HG02610 (cell line): ENCODE data around the gene ARHGAP27.
A peak's percentile ranks its signal among the peaks of the same experiment; 100 is the strongest.
"Not testable (repeated sequence)": the region's sequence is repeated elsewhere in the genome, so short reads cannot be mapped to it uniquely, and the experiment has no call there.

Experiments
- ATAC-seq: cut with Tn5 transposase; IDR thresholded peaks from one replicate; pipeline ENCODE4 v1.9.1; 2021; ENCODE audit warnings: mild to moderate bottlenecking, moderate library complexity; ENCODE audit not compliant: unreplicated experiment

The ARHGAP27 gene

DNA sequence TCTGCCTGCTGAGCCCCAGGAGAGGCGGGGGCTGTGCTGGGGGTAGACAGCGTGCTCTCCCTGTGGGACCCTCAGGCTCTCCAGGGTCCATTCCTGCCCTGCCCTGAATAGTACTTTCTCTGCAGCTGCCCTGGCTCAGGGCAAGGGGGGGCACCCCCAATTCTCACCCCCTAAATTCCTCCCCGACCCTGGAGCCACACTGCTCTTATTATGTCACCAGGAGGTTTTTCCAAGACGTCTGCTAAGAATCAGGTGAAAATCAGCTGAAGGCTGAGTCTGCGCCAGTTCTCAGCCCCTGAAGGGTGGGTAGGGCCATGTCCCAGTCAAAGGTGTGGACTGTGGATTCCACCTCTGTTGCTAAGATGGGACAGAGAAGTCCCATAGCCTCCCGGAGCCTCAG lies 66.0 kb downstream of the ARHGAP27 start:
- ATAC-seq, result no peak

DNA sequence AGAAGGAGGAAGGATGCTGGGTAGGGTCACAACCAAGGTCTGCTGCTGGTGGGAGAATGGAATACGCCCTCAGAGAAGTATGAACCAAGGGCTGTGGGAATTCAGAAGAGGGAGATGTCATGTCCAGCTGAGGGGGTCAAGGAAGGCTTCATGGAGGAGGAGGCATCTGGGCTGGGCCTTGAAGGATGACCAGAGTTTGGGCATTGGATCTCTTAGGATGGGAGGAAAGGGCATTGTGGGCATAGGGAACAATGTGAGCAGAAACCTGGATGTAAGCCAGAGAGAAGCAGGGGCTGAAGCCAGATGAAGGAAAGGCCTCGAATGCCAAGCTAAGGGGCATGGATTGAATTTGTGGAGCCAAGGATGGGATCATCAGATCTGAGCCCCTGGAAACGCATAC lies 66.6 kb downstream of the ARHGAP27 start:
- no peak for ATAC-seq

DNA sequence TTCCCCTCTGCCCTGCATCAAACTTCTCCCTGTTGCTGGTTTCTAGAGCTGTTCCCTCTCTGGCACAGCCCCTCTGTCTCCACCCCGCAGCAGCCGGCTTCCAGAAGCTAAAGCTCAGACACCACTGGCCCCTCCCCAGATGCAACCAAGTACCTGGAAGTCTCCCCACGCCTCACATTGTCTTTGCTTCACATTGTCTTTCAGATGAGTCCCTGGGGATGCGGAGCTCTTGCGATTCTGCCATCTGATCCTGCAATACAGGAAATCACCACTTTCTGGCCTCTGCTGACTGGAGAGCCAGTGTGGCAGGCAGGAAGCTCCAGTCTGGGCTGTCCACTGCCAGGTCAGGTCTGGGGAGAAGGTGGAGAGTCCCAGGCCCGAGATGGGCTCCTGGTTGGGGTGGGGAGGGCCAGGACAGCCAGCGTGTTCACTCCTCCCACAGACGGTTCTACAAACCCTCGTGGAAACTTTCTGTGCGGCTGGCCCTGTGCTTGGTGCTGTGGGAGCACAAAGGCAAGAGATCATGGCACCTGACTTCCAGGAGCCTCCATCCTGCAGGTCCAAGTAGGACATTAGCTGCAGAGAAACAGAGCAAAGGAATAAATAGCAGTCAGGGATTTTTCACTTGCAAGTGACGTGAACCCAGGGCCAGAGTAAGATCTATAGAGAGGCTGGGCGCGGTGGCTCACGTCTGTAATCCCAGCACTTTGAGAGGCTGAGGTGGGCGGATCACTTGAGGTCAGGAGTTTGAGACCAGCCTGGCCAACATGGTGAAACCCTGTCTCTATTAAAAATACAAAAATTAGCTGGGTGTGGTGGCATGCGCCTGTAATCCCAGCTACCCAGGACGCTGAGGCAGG lies 67.9 kb downstream of the ARHGAP27 start:
- no peak for ATAC-seq

DNA sequence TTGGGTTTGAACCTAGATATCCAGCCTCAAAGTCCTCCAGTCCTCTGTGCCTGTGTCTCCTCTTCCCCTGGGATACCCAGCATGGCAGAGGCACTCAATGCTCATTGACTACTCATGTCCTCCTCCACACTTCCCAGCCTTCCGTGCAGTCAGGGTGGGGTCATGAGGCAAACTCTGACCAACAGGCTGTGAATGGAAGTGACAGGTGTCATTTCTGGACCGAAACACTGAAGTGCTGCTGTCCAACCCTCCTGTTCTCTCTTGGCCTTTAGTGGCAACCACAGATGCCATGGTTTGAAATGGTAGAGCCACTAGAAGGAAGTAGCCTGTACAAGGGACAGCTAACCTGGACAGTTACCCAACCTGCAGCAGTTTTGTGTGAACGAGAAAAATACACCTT lies 69.2 kb downstream of the ARHGAP27 start:
- no peak for ATAC-seq

DNA sequence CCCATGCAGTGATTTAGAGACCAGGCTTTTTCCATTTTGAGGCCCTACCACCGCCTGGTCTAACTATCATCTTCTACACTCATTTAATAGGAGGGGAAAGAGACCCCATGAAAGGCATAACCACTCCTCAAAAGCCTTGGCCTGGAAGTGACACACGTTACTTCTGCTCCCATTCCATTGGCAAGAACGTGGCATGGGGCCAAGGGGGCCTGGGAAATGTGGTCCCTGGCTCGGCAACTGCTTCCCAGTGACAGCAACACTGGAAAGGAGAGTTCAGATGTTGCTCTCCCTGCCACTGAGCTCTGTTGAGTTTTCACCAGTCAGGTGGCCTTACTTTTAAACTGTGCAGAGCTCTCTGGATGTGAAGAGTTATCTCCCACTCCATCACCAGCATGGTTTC lies 70.7 kb downstream of the ARHGAP27 start:
- ATAC-seq, result no peak

DNA sequence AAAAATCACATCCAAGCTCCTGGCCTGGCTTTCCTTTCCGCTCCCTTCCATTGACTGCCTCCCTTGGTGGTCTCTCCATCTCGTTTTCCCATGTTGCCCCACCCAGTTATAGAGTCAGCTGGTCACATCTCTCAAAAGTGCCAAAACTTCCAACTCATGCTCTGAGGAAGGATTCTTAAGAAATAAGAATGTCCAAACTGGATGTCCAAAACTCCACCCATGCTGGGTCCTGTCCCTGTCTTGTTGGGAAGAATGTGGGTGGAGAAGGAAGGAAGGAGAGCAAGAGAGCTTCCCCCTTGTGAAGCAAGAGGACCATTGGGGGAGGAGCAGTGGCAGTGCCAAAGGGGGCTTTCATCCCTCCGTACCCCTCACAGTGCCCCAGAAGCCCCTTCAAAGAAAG lies 71.2 kb downstream of the ARHGAP27 start:
- ATAC-seq, result no peak

DNA sequence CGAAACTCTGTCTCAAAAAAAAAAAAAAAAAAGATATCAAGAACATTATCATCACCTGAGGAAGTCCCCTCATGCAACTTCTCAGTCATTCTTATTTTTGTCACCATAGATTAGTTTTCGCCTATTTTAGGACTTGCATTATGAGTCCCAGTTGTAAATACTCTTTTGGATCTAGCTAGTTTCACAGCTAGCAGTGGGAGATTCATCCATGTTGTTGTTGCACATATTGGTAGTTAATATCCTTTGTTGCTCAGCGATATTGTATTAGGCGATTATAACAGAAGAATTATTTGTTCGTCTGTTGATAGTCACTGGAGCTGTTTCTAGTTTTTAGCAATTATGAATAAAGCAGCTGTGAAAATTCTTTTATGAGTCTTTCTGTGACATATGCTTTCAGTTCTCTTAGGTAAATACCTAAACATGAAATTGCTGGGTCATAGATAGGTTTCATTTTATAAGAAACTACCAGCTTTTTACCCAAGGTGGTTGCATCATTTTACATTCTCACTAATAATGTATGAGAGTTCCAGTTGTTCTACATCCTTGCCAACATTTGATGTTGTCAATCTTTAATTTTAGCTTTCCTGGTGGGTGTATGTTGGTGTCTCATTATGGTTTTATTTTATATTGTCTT lies 75.2 kb downstream of the ARHGAP27 start:
- peak; percentile 49 for ATAC-seq

DNA sequence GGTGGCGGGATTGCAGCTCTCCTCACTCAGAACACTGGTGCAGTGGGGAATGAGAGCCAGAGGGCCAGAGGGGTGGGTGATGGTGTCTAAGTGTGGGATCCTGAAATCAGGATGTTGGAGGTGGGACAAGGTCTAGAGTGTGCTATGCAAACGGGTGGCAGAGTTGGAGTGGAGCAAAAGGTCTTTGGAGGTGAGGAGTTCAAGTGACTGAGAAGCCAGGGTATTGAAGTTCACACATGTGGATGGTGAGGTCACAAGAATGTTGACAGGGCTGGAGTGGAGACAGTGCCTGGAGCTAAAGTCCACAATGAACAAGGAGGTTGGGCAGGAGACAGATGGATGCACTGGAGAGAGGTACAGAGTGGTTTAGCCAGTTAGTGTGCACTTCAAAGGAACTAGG lies 77.6 kb downstream of the ARHGAP27 start:
- no peak for ATAC-seq

DNA sequence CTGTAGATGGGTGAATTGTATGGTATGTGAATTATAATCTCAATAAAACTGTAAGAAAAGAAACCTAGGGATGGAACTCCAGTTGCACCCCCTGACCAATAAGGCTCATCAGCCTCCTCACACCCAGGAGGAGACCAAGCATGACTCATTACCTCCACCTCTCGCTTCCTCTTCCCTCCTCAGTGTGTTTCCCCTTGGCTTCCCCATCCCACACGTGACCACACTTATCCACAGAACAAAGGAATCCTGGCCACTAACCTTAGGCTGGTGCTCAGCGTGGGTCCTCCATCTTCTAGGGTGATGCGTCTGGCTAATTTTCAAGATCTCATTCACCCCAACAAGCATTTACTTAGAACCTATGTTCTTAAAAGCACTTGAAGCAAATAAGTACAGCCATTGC lies 79.6 kb downstream of the ARHGAP27 start:
- ATAC-seq, result no peak

DNA sequence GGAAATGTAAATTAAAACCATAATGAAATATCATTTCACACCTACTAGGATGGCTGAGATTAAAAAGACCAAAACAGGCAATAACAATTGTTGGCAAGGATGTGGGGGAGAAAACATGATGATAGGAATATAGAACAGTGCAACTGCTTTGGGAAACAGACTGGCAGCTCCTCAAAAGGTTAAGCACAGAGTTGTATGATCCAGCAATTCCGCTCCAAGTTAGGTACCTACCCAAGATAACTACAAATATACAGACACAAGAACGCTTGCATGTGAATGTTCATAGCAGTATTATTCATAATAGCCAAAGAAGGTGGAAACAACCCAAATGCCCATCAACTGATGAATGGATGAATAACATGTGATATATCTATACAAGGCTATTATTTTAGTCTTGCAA lies 80.8 kb downstream of the ARHGAP27 start:
- no peak for ATAC-seq

DNA sequence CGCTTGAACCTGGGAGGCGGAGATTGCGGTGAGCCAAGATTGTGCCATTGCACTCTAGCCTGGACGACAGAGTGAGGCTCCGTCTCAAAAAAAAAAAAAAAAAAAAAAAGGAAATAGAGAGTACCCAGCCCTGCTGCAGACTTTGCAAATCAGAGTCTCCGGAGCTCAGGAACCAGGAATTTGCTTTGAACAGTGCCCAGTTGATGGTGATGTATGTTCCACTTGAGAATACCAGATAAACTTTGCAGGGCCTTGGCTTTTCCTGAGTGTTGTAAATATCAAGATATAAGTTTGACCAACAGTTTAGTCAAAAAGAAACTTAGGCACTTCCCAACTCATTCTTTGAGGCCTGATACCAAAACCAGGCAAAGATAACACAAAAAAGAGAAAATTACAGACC lies 85.2 kb downstream of the ARHGAP27 start:
- no peak for ATAC-seq

DNA sequence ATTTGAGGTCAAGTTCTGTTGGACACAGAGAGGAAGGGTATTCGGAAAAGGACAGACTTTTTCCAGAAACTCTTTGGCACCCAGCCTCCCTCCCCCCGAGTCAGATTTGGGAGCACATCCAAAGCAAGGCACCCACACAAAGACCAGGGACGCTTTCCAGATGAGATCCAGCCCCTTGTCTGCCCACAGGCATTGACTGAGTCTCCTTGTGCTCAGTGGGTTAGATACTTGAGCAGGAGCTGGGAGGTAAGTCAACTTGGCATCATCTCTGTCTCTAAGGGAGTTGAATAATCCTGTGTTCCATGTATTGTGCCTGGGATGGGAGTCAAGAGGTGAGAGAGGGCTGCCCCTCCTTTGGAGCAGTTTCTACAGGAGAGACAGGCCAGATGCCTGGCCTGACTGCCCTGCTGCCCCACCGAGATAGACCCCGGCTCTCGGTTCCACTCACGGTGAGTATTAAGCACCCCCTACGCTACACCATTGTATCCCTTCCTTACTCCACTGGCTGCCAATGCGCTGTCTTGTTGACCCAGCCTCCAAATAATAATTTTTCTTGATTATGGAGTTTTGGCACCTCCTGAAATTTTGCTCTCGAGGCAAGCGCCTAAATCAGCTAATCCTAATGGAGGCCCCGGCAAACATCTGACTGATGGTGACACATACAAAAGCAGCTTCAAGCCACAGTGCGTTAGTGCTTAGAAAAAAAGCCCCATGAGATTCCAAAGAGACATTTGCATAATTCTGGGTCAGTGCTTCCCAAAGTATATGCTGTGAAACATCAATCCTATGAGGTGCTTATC lies 86.3 kb downstream of the ARHGAP27 start:
- ATAC-seq, result no peak

DNA sequence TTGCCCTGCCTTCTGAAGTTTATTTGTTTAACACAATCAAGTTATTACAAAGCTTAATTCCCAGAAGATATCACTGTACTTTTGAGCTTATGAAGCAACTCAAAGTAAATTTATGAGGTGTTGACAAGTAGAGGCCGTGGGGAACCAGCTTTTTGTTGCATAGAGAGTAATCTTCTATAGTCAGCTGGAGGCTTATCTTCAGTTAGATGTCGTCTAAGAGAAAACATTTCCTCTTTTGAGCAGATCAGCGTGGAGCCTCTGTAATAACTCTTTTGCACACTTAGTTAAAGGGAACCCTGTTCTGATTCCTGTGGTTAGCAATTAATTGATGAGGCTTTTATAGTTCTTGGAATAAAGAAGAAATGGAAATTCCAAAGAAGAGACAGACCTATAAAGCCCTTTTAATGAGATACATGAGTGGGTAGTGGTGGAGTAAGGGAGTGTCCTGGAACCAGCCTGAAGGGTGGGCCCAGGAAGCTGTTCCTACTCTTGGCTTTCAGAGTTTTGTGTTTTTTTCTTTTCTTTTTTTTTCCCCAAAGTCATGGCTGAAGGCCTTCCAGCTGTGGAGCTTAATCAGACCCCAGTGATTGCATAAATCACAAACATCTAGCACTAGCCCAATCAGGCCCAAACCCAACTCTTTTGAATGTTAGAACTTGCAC lies 87.0 kb downstream of the ARHGAP27 start:
- ATAC-seq, result no peak

DNA sequence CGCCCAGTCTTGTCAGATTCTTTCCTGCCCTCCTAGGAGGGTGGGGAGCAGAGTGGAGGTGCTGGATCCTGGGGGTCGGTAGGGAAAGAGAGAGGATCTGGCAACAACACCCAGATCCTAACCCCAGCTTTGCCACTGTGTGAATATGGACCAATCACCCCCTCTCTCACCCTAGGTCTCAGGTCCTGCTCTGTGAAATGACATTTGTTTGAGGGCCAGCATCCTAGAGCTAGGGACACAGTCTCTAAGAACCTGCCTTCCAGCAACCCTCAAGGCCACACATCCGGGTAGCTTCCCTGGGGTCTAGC lies 87.5 kb downstream of the ARHGAP27 start:
- no peak for ATAC-seq

DNA sequence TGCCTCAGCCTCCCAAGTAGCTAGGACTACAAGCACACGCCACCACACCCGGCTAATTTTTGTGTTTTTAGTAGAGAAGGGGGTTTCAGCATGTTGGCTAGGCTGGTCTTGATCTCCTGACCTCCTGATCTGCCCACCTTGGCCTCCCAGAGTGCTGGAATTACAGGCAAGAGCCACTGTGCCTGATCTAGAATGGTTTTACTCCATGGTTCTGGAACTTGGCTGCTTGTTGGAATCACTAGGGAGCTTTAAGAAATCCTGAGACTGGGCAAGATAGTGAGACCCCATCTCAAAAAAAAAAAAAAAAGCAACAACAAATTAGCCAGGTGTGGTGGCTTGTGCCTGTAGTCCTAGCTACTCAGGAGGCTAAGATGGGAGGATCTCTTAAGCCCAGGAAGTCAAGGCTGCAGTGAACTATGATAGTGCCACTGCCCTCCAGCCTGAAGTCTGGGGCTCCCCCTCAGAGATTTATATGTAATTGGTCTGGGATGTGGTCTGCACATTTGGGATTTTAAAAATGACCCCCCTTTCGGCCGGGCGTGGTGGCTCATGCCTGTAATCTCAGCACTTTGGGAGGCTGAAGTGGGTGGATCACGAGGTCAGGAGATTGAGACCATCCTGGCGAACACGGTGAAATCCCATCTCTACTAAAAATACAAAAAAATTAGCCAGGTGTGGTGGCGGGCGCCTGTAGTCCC lies 88.6 kb downstream of the ARHGAP27 start:
- not testable (repeated sequence) for ATAC-seq
